ENCODE data around the gene PLLP. TPM values are rescaled to one million over a fixed set of nuclear protein-coding genes. Genes with fewer than 3 reads are reported as not detected.

Gene PLLP, protein sequence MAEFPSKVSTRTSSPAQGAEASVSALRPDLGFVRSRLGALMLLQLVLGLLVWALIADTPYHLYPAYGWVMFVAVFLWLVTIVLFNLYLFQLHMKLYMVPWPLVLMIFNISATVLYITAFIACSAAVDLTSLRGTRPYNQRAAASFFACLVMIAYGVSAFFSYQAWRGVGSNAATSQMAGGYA
- polyA plus RNA-seq (2013, experiment 1 of 2) = 3.4 TPM
- 3.1 TPM for polyA plus RNA-seq (2013, experiment 2 of 2)

DNA sequence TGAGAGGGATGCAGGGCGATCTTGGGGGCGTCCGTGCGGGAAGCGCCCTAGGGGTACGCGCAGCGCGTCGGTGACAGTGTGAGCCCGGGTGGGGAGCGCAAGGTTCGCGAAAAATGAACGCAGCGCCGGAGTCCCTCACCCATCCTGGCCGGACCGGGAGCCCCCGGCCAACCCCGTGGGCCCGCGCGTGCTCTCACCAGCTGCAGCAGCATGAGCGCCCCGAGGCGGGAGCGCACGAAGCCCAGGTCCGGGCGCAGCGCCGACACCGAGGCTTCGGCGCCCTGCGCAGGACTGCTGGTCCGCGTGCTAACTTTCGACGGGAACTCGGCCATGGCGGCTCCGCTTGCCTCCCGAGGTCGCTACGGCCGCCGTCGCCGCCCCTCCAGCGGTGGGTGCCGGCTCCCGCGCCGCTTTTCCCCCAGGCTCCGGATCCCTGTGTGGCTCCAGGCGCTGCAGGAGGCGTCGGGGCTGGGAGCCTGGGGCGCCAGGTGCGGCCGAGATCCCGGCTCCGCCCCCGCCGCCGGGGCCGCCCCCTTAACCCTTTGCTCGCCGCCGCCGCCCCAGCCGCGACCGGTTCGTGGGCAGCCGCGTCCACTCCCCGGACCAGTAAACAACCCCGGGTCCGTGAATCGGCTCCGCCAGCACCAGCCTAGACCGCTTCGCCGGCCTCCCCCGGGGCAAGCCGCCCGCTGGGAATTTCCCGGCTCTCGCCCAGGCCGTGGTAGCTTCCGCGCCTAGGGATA is at the start of gene PLLP:
Gene PLLP (minus strand): TSS at position 464 of the 743 bp plus-strand sequence. CDS start 132 bp downstream, at position 332.
- peak within 1 kb of the TSS; percentile 46 for H3K4me3 ChIP-seq (ENCODE audit: extremely low read depth, insufficient read depth, low read length, poor library complexity, severe bottlenecking)

DNA sequence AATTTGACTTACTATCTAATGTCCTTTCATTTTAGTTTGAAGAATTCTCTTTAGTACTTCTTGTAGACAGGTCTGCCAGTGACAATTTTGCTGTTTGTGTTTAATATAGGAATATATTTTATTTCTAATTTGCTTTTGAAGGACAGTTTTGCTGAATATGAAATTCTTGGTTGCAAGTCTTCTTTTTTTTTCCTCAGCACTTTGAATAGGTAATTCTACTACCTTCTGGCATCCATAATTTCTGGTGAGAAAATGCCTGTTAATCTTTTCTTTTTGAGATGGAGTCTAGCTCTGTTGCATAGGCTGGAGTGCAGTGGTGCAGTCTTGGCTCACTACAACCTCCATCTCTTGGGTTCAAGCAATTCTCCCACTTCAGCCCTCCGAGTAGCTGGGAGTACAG is 48.9 kb upstream of the PLLP start:
- Histone ChIP-seq H3K27ac (ENCODE audit: low read depth, low read length, severe bottlenecking) (no peak overlapping the region), H3K36me3 (ENCODE audit: control insufficient read depth, insufficient read depth, low read length) (no peaks in the 10 kb centered on the region), H3K9me3 (ENCODE audit: control insufficient read depth, low read length) (no peaks in the 10 kb centered on the region), H3K4me1 (ENCODE audit: control insufficient read depth, insufficient read depth, low read length, poor library complexity, severe bottlenecking) (no peaks in the 10 kb centered on the region), H3K4me3 (ENCODE audit: extremely low read depth, insufficient read depth, low read length, poor library complexity, severe bottlenecking) (no peak overlapping the region)
- WGBS, 2 experiments (ENCODE audit: insufficient coverage in 2 of 2) = no CpG with 5 or more reads among the region's 1 CpG

More for the DNA sequence above, at the start of gene PLLP:
- WGBS, 2 experiments (ENCODE audit: insufficient coverage in 2 of 2) = 2% methylated on average over 86 to 95 of the region's 95 CpGs
- H3K27ac ChIP-seq (ENCODE audit: low read depth, low read length, severe bottlenecking) = no peak within 1 kb of the TSS
- H3K4me1 ChIP-seq (ENCODE audit: control insufficient read depth, insufficient read depth, low read length, poor library complexity, severe bottlenecking) = no peaks in the 10 kb centered on the region
- H3K9me3 ChIP-seq (ENCODE audit: control insufficient read depth, low read length) = no peaks in the 10 kb centered on the region
- H3K36me3 ChIP-seq (ENCODE audit: control insufficient read depth, insufficient read depth, low read length) = no peaks in the 10 kb centered on the region

DNA sequence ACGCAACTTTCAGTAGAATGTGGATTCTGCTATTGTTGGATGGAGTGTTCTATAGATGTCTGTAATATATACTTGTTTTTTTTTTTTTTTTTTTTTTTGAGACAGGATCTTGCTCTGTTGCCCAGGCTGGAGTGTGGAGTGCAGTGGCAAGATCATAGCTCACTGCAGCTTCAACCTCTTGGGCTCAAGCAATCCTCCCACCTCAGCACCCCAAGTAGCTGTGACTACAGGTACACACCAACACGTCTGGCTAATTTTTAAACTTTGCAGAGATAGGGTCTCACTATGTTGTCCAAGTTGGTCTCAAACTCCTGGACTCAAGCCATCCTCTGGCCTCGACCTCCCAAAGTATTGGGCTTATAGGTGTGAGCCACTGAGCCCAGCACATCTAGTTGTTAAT is 46.9 kb upstream of the PLLP start:
- Histone ChIP-seq H3K4me1 (ENCODE audit: control insufficient read depth, insufficient read depth, low read length, poor library complexity, severe bottlenecking) (no peaks in the 10 kb centered on the region), H3K9me3 (ENCODE audit: control insufficient read depth, low read length) (peaks cover 2% of the 10 kb centered on the region), H3K27ac (ENCODE audit: low read depth, low read length, severe bottlenecking) (no peak overlapping the region), H3K4me3 (ENCODE audit: extremely low read depth, insufficient read depth, low read length, poor library complexity, severe bottlenecking) (no peak overlapping the region), H3K36me3 (ENCODE audit: control insufficient read depth, insufficient read depth, low read length) (no peaks in the 10 kb centered on the region)
- WGBS, 2 experiments (ENCODE audit: insufficient coverage in 2 of 2) = 90 to 94% methylated on average over 2 of the region's 3 CpGs

DNA sequence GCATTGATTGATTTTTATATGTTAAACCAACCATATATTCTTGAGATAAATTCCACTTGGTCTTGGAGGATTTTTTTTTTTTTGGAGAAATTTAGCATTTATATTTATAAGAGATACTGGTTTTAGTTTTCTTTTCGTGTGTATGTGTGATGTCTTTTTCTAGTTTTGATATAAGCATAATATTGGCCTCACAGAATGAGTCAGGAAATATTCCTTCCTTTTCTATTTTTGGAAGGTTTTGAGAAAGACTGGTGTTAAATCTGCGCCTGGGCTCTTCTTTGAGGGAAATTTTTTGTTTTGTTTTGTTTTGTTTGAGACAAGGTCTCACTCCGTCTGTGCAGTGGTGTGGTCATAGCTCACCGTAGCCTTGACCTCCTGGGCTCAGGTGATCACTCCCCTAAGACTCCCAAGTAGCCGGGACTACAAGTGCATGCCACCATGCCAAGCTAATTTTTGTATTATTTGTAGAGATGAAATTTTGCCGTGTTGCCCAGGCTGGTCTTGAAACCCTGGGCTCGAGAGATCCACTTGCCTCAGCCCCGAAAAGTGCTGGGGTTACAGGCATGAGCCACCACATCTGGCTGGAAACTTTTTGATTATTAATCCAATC is 45.4 kb upstream of the PLLP start:
- H3K4me1 ChIP-seq (ENCODE audit: control insufficient read depth, insufficient read depth, low read length, poor library complexity, severe bottlenecking) = no peaks in the 10 kb centered on the region
- H3K36me3 ChIP-seq (ENCODE audit: control insufficient read depth, insufficient read depth, low read length) = no peaks in the 10 kb centered on the region
- H3K9me3 ChIP-seq (ENCODE audit: control insufficient read depth, low read length) = peaks cover 8% of the 10 kb centered on the region
- WGBS, 2 experiments (ENCODE audit: insufficient coverage in 2 of 2) = 92 to 96% methylated on average over 2 to 3 of the region's 8 CpGs
- H3K27ac ChIP-seq (ENCODE audit: low read depth, low read length, severe bottlenecking) = no peak overlapping the region
- no peak overlapping the region for H3K4me3 ChIP-seq (ENCODE audit: extremely low read depth, insufficient read depth, low read length, poor library complexity, severe bottlenecking)

DNA sequence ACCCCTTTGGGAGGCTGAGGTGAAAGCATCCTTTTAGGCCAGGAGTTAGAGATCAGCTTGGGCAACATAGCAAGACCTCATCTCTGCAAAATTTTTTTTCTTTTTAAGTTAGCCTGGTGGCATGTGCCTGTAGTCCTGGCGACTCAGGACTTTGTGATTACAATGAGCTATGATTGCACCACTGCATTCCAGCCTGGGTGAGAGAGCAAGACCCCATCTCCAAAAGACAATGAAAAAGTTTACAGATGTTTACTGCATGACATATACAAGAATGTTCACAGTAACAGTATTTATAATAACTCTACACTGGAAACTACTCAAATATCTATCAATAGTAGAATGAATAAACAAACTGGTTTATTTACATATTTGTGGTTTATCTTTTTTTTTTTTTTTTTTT is 41.0 kb upstream of the PLLP start:
- Histone ChIP-seq H3K4me3 (ENCODE audit: extremely low read depth, insufficient read depth, low read length, poor library complexity, severe bottlenecking) (no peak overlapping the region), H3K36me3 (ENCODE audit: control insufficient read depth, insufficient read depth, low read length) (no peaks in the 10 kb centered on the region), H3K9me3 (ENCODE audit: control insufficient read depth, low read length) (peaks cover 8% of the 10 kb centered on the region), H3K27ac (ENCODE audit: low read depth, low read length, severe bottlenecking) (no peak overlapping the region), H3K4me1 (ENCODE audit: control insufficient read depth, insufficient read depth, low read length, poor library complexity, severe bottlenecking) (no peaks in the 10 kb centered on the region)
- 40% methylated on average over 1 of the region's 1 CpG; no CpG with 5 or more reads in 1 of the 2 experiments for WGBS, 2 experiments (ENCODE audit: insufficient coverage in 2 of 2)

DNA sequence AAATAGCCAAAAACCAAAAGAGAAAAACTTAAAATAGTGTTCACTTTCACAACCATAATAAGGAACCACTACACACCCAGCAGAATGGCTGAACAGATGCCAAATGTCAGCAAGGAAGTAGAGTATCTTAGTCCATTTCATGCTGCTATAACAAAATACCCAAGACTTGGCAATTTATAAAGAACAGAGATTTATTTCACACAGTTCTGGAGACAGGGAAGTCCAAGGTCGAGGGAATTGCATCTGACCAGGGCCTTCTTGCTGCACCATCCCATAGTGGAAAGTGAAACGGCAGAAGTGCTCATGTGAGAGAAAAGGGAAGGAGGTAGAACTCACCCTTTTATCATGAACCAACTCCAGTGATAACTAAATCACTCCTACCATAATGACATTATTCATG is 40.3 kb upstream of the PLLP start:
- no peaks in the 10 kb centered on the region for H3K4me1 ChIP-seq (ENCODE audit: control insufficient read depth, insufficient read depth, low read length, poor library complexity, severe bottlenecking)
- H3K9me3 ChIP-seq (ENCODE audit: control insufficient read depth, low read length) = peaks cover 8% of the 10 kb centered on the region
- no peak overlapping the region for H3K27ac ChIP-seq (ENCODE audit: low read depth, low read length, severe bottlenecking)
- H3K4me3 ChIP-seq (ENCODE audit: extremely low read depth, insufficient read depth, low read length, poor library complexity, severe bottlenecking) = no peak overlapping the region
- H3K36me3 ChIP-seq (ENCODE audit: control insufficient read depth, insufficient read depth, low read length) = no peaks in the 10 kb centered on the region
- WGBS, 2 experiments (ENCODE audit: insufficient coverage in 2 of 2) = 71% methylated on average over 1 of the region's 2 CpGs; no CpG with 5 or more reads in 1 of the 2 experiments

DNA sequence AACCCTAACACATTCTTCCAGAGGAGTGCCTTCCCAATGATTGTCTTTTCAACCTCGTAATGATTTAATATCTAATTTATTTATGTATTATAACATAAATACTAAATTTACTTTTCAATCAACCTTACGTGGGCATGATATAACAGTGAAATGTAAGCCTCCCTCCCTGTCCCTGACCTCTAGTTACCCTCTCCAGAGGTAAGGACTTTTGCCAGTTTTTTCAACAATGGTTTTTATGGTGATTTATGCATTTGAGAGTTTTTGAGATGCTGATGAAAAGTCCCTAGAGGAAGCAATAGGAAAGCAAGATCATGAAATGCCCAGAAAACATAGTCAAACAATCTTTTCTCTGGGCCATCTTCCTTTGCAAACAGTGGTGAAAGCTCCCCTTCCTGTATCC is 35.2 kb upstream of the PLLP start:
- WGBS, 2 experiments (ENCODE audit: insufficient coverage in 2 of 2) = no CpG with 5 or more reads among the region's 2 CpGs
- Histone ChIP-seq H3K36me3 (ENCODE audit: control insufficient read depth, insufficient read depth, low read length) (no peaks in the 10 kb centered on the region), H3K4me1 (ENCODE audit: control insufficient read depth, insufficient read depth, low read length, poor library complexity, severe bottlenecking) (peaks cover 24% of the 10 kb centered on the region), H3K27ac (ENCODE audit: low read depth, low read length, severe bottlenecking) (no peak overlapping the region), H3K9me3 (ENCODE audit: control insufficient read depth, low read length) (no peaks in the 10 kb centered on the region), H3K4me3 (ENCODE audit: extremely low read depth, insufficient read depth, low read length, poor library complexity, severe bottlenecking) (no peak overlapping the region)

DNA sequence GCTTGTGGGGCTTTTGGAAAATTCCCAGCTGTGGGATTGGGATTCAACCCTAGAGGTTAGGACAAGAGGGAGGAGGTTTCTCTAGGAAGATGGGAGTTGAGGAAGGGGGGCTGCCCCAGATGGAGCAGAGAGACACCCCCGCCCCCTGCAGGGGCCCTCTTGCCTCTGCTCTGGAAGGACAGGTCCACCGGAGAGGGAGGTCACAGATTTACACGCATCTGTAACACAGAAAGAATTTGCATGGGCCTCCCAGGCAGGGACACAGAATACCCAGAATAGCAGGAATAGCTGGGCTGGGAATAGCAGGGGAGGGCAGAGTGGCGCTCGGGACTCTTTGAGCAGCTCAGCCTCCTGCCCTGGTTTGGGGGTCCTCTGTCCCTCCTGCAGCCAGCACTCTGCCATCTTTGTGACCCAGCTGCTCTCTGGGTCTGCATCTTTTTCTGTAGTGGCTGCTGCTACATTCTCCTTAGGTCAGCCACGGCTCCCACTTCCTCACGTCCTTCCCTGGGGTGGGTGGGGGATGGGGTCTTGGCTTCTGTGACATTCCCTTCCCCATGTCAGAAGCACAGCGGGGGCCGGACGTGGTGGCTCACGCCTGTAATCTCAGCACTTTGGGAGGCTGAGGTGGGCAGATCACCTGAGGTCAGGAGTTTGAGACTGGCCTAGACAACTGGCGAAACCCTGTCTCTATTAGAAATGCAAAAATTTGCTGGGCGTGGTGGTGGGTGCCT is 33.9 kb upstream of the PLLP start:
- H3K27ac ChIP-seq (ENCODE audit: low read depth, low read length, severe bottlenecking) = peak overlapping the region; percentile 12

DNA sequence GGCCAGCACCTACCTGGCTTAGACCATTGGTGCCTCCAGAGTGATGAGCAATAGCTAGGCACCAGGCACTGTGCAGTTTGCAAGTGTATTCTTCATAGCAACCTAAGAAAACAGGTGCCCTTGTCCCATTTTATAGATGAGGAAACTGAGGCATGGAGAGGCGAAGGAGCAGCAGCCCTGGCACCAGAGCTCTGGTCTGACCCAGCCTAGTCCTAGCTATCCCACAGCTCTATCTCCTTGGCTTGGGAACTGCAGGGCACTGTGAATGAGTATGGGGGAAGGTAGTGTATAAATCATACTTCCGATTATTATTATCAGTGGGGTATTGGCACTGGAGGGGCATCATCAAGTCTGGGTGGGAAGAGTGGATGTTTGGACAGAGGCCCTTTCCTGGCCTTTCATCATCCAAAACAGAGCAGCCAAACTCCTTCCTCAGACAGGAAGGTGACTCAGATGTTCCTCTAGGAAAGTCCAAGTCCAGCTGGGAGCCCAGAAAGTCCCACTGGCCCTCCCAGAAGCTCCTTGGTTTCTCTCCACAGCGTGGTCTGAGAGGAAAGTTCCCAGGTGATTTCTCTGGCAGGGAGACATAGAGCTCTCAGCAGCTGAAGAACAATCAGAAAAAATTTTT is 32.0 kb upstream of the PLLP start:
- H3K4me3 ChIP-seq (ENCODE audit: extremely low read depth, insufficient read depth, low read length, poor library complexity, severe bottlenecking) = no peak overlapping the region
- H3K36me3 ChIP-seq (ENCODE audit: control insufficient read depth, insufficient read depth, low read length) = no peaks in the 10 kb centered on the region
- 94 to 100% methylated on average over 1 to 2 of the region's 3 CpGs for WGBS, 2 experiments (ENCODE audit: insufficient coverage in 2 of 2)
- peaks cover 27% of the 10 kb centered on the region for H3K4me1 ChIP-seq (ENCODE audit: control insufficient read depth, insufficient read depth, low read length, poor library complexity, severe bottlenecking)
- no peaks in the 10 kb centered on the region for H3K9me3 ChIP-seq (ENCODE audit: control insufficient read depth, low read length)
- H3K27ac ChIP-seq (ENCODE audit: low read depth, low read length, severe bottlenecking) = peak overlapping the region; percentile 90

More for the DNA sequence above, 33.9 kb upstream of the PLLP start:
- WGBS, 2 experiments (ENCODE audit: insufficient coverage in 2 of 2) = 60 to 73% methylated on average over 8 to 11 of the region's 13 CpGs
- Histone ChIP-seq H3K4me1 (ENCODE audit: control insufficient read depth, insufficient read depth, low read length, poor library complexity, severe bottlenecking) (peaks cover 27% of the 10 kb centered on the region), H3K36me3 (ENCODE audit: control insufficient read depth, insufficient read depth, low read length) (no peaks in the 10 kb centered on the region), H3K4me3 (ENCODE audit: extremely low read depth, insufficient read depth, low read length, poor library complexity, severe bottlenecking) (no peak overlapping the region), H3K9me3 (ENCODE audit: control insufficient read depth, low read length) (no peaks in the 10 kb centered on the region)

DNA sequence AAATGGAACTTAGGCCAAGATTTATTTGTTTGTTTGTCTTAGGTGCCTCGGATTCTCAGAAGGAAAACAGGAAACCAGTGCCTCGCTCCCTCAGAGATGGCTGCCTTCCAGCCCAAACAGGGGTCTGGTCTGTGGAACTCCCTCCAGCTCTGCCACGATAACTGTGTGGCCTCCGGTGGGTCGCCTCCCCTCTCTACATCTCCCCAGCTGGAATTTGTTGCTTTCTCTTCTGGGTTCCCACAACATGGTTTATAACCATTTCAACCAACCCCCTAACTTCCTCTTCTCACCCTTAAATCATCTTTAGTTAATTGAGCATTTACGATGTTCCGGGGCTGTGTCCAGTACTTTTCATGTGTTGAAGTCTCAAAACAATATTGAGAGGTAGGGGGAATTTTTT is 30.9 kb upstream of the PLLP start:
- Histone ChIP-seq H3K9me3 (ENCODE audit: control insufficient read depth, low read length) (no peaks in the 10 kb centered on the region), H3K27ac (ENCODE audit: low read depth, low read length, severe bottlenecking) (no peak overlapping the region), H3K4me3 (ENCODE audit: extremely low read depth, insufficient read depth, low read length, poor library complexity, severe bottlenecking) (no peak overlapping the region), H3K36me3 (ENCODE audit: control insufficient read depth, insufficient read depth, low read length) (no peaks in the 10 kb centered on the region), H3K4me1 (ENCODE audit: control insufficient read depth, insufficient read depth, low read length, poor library complexity, severe bottlenecking) (peaks cover 27% of the 10 kb centered on the region)
- 77 to 91% methylated on average over 3 to 6 of the region's 7 CpGs for WGBS, 2 experiments (ENCODE audit: insufficient coverage in 2 of 2)

All from mesodermal cell (in vitro differentiated cells).